ENCODE data around the gene PCAT7. TPM values are rescaled to one million over a fixed set of nuclear protein-coding genes. Genes with fewer than 3 reads are reported as not detected.
A peak's percentile ranks its signal among the peaks of the same experiment; 100 is the strongest.

PCAT7 gene
- total RNA-seq, 2 experiments from 2014 or later = not detected

GRCh38 chr9:94607423-94607691 lies 52.5 kb downstream of the PCAT7 start:
- intact Hi-C loops (cut with DNase I, micrococcal nuclease) = no loop called here
- H3K9me3 Mint-ChIP-seq = no peaks in the 10 kb centered on the region
- ChIA-PET POLR2A (no interaction called here), CTCF (no interaction called here)
- no peak overlapping the region for H3K4me3 Mint-ChIP-seq
- Histone ChIP-seq H3K36me3 (ENCODE audit: insufficient read depth, low read length) (no peaks in the 10 kb centered on the region), H3K27ac (ENCODE audit: low read depth in 1 of 2, low read length in 2 of 2) (no peak overlapping the region), H3K4me1 (ENCODE audit: insufficient read depth, low read length) (peaks cover 15% of the 10 kb centered on the region), H3K27me3 (ENCODE audit: control insufficient read depth in 1 of 2, insufficient read depth in 2 of 2, low read length in 2 of 2) (no peaks in the 10 kb centered on the region), H3K9me3 (ENCODE audit: control insufficient read depth in 1 of 2, insufficient read depth in 1 of 2, low read length in 2 of 2) (no peaks in the 10 kb centered on the region), H3K4me3 (ENCODE audit: low read length) (no peak overlapping the region)
- no peak for ATAC-seq (ENCODE audit: poor library complexity)
- DNase-seq = no peak
- H3K36me3 Mint-ChIP-seq (ENCODE audit: low read depth) = peaks cover 4% of the 10 kb centered on the region
- peaks cover 25% of the 10 kb centered on the region for H3K27me3 Mint-ChIP-seq
- no peak for TF ChIP-seq CTCF (IDR thresholded peaks at IDR 0.05)
- no peak overlapping the region for H3K27ac Mint-ChIP-seq
- H3K4me1 Mint-ChIP-seq (ENCODE audit: low read depth) = peaks cover 17% of the 10 kb centered on the region

GRCh38 chr9:94610181-94610606 lies 55.3 kb downstream of the PCAT7 start:
- Mint-ChIP-seq H3K4me3 (no peak overlapping the region), H3K9me3 (no peaks in the 10 kb centered on the region), H3K4me1 (ENCODE audit: low read depth) (peaks cover 10% of the 10 kb centered on the region), H3K27me3 (peaks cover 30% of the 10 kb centered on the region), H3K27ac (no peak overlapping the region), H3K36me3 (ENCODE audit: low read depth) (peaks cover 4% of the 10 kb centered on the region)
- POLR2A ChIA-PET = no interaction called here
- intact Hi-C loops (cut with DNase I, micrococcal nuclease) = no loop called here
- Histone ChIP-seq H3K4me1 (ENCODE audit: insufficient read depth, low read length) (peaks cover 10% of the 10 kb centered on the region), H3K9me3 (ENCODE audit: control insufficient read depth in 1 of 2, insufficient read depth in 1 of 2, low read length in 2 of 2) (no peaks in the 10 kb centered on the region), H3K27me3 (ENCODE audit: control insufficient read depth in 1 of 2, insufficient read depth in 2 of 2, low read length in 2 of 2) (no peaks in the 10 kb centered on the region), H3K36me3 (ENCODE audit: insufficient read depth, low read length) (no peaks in the 10 kb centered on the region), H3K27ac (ENCODE audit: low read depth in 1 of 2, low read length in 2 of 2) (no peak overlapping the region), H3K4me3 (ENCODE audit: low read length) (no peak overlapping the region)
- no peak for ATAC-seq (ENCODE audit: poor library complexity)
- DNase-seq = no peak
- no peak for TF ChIP-seq CTCF (IDR thresholded peaks at IDR 0.05)
- CTCF ChIA-PET = no interaction called here

GRCh38 chr9:94611638-94612068 lies 56.8 kb downstream of the PCAT7 start:
- Histone ChIP-seq H3K4me1 (ENCODE audit: insufficient read depth, low read length) (peaks cover 10% of the 10 kb centered on the region), H3K4me3 (ENCODE audit: low read length) (no peak overlapping the region), H3K9me3 (ENCODE audit: control insufficient read depth in 1 of 2, insufficient read depth in 1 of 2, low read length in 2 of 2) (no peaks in the 10 kb centered on the region), H3K36me3 (ENCODE audit: insufficient read depth, low read length) (no peaks in the 10 kb centered on the region), H3K27me3 (ENCODE audit: control insufficient read depth in 1 of 2, insufficient read depth in 2 of 2, low read length in 2 of 2) (no peaks in the 10 kb centered on the region), H3K27ac (ENCODE audit: low read depth in 1 of 2, low read length in 2 of 2) (no peak overlapping the region)
- intact Hi-C loops (cut with DNase I, micrococcal nuclease) = no loop called here
- POLR2A ChIA-PET = no interaction called here
- no peak overlapping the region for H3K4me3 Mint-ChIP-seq
- H3K27ac Mint-ChIP-seq = no peak overlapping the region
- H3K36me3 Mint-ChIP-seq (ENCODE audit: low read depth) = peaks cover 4% of the 10 kb centered on the region
- peak; percentile 37 for ATAC-seq (ENCODE audit: poor library complexity)
- CTCF ChIA-PET = no interaction called here
- TF ChIP-seq CTCF (IDR thresholded peaks at IDR 0.05) = no peak
- peaks cover 10% of the 10 kb centered on the region for H3K4me1 Mint-ChIP-seq (ENCODE audit: low read depth)
- H3K27me3 Mint-ChIP-seq = peaks cover 29% of the 10 kb centered on the region
- no peaks in the 10 kb centered on the region for H3K9me3 Mint-ChIP-seq
- DNase-seq = peak in 1 of 14 experiments; percentile 2

Data from CD4-positive, alpha-beta T cell (primary cell).